ENCODE measurements around the gene SMARCD3. TPM values are rescaled to one million over a fixed set of nuclear protein-coding genes. Genes with fewer than 3 reads are reported as not detected.

SMARCD3 gene
- total RNA-seq, 1 experiment from 2014 or later, result 27.8 TPM

DNA sequence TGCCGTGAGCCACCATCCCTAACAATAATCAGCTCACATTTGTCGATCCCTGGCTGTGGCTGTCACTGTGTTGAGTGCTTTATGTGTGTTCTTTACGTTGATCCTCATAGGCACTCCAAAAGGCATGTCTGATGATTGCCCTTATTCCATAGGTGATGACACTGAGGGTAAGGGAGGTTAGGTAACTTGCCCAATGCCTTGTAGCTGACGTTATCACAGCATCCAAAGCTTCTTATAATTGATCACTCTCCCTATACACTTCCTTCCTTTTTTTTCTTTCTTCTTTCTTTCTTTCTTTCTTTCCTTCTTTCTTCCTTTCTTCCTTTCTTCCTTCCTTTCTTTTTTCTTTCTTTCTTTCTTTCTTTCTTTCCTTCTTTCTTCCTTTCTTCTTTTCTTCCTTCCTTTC is 41.9 kb upstream of the SMARCD3 start:
- ATAC-seq (no peak), DNase-seq (ENCODE audit: low read depth, low spot score) (no peak)
- H3K36me3 ChIP-seq (ENCODE audit: control insufficient read depth, insufficient read depth, low read length), result no peaks in the 10 kb centered on the region
- no peak overlapping the region for H3K27ac ChIP-seq (ENCODE audit: low read length)
- no peak overlapping the region for H3K4me3 ChIP-seq (ENCODE audit: low read depth in 2 of 2, low read length in 2 of 2)
- no TSS peak for BruUV-seq (replicated peaks)
- intact Hi-C loops (cut with micrococcal nuclease; ENCODE audit: unreplicated experiment) (no loop called here), in situ Hi-C loops (cut with HindIII; ENCODE audit: low pct_unique_long_range_greater_than_20kb, low sequenced_read_pairs) (no loop called here)
- TF ChIP-seq POLR2AphosphoS5 (IDR thresholded peaks at IDR 0.05; ENCODE audit: low read depth, low read length) (no peak), SIN3A (IDR thresholded peaks at IDR 0.05; ENCODE audit: borderline replicate concordance, insufficient read depth, low read depth, low read length) (no peak), TCF7L2 (IDR thresholded peaks at IDR 0.05; ENCODE audit: low read depth, low read length) (no peak)
- TF ChIP-seq, protein P1, sequence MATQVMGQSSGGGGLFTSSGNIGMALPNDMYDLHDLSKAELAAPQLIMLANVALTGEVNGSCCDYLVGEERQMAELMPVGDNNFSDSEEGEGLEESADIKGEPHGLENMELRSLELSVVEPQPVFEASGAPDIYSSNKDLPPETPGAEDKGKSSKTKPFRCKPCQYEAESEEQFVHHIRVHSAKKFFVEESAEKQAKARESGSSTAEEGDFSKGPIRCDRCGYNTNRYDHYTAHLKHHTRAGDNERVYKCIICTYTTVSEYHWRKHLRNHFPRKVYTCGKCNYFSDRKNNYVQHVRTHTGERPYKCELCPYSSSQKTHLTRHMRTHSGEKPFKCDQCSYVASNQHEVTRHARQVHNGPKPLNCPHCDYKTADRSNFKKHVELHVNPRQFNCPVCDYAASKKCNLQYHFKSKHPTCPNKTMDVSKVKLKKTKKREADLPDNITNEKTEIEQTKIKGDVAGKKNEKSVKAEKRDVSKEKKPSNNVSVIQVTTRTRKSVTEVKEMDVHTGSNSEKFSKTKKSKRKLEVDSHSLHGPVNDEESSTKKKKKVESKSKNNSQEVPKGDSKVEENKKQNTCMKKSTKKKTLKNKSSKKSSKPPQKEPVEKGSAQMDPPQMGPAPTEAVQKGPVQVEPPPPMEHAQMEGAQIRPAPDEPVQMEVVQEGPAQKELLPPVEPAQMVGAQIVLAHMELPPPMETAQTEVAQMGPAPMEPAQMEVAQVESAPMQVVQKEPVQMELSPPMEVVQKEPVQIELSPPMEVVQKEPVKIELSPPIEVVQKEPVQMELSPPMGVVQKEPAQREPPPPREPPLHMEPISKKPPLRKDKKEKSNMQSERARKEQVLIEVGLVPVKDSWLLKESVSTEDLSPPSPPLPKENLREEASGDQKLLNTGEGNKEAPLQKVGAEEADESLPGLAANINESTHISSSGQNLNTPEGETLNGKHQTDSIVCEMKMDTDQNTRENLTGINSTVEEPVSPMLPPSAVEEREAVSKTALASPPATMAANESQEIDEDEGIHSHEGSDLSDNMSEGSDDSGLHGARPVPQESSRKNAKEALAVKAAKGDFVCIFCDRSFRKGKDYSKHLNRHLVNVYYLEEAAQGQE (IDR thresholded peaks at IDR 0.05; ENCODE audit: insufficient read depth in 1 of 2, low read depth in 2 of 2, low read length in 1 of 2), result no peak
- TF ChIP-seq, protein P2, sequence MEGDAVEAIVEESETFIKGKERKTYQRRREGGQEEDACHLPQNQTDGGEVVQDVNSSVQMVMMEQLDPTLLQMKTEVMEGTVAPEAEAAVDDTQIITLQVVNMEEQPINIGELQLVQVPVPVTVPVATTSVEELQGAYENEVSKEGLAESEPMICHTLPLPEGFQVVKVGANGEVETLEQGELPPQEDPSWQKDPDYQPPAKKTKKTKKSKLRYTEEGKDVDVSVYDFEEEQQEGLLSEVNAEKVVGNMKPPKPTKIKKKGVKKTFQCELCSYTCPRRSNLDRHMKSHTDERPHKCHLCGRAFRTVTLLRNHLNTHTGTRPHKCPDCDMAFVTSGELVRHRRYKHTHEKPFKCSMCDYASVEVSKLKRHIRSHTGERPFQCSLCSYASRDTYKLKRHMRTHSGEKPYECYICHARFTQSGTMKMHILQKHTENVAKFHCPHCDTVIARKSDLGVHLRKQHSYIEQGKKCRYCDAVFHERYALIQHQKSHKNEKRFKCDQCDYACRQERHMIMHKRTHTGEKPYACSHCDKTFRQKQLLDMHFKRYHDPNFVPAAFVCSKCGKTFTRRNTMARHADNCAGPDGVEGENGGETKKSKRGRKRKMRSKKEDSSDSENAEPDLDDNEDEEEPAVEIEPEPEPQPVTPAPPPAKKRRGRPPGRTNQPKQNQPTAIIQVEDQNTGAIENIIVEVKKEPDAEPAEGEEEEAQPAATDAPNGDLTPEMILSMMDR (IDR thresholded peaks at IDR 0.05), result no peak
- no peaks in the 10 kb centered on the region for H3K4me1 ChIP-seq (ENCODE audit: control insufficient read depth, insufficient read depth, low read length)
- H3K27me3 ChIP-seq (ENCODE audit: control insufficient read depth, insufficient read depth, low read length), result 0 out of 2 replicates have a peak, but pooled peaks cover 5% of the 10 kb centered on the region
- ChIA-PET POLR2A (no interaction called here), CTCF (no interaction called here)
- H3K9me3 ChIP-seq (ENCODE audit: control insufficient read depth, insufficient read depth, low read depth, low read length), result no peaks in the 10 kb centered on the region

DNA sequence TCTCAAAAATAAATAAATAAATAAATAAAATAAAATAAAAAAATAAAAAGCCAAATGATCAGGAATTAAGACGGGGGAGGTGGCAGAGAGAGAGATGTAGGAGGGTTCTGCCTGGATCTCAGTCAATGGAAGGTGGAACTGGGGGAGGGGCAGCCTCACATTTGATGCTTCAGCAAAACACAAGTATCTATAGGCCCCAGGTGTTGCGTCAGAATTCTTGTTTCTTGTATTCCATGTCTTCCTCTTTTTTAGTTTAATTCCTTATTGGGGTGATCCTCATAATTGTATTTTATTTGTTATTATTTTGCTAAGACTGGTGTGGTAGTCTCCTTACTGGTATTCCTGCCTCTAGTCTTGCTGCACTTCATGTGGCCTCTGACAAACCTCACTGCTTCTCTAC is 41.4 kb upstream of the SMARCD3 start:
- CTCF ChIA-PET, result no interaction called here
- in situ Hi-C loops (cut with HindIII; ENCODE audit: low pct_unique_long_range_greater_than_20kb, low sequenced_read_pairs), result no loop called here

More for the DNA sequence above, 41.4 kb upstream of the SMARCD3 start:
- Histone ChIP-seq H3K36me3 (ENCODE audit: control insufficient read depth, insufficient read depth, low read length) (no peaks in the 10 kb centered on the region), H3K27ac (ENCODE audit: low read length) (no peak overlapping the region), H3K27me3 (ENCODE audit: control insufficient read depth, insufficient read depth, low read length) (peaks cover 7% of the 10 kb centered on the region; the same call in 1 of the 2 replicates), H3K9me3 (ENCODE audit: control insufficient read depth, insufficient read depth, low read depth, low read length) (no peaks in the 10 kb centered on the region), H3K4me3 (ENCODE audit: low read depth in 2 of 2, low read length in 2 of 2) (no peak overlapping the region), H3K4me1 (ENCODE audit: control insufficient read depth, insufficient read depth, low read length) (no peaks in the 10 kb centered on the region)
- DNase-seq (ENCODE audit: low read depth, low spot score), result no peak
- TF ChIP-seq, protein P1 (IDR thresholded peaks at IDR 0.05; ENCODE audit: insufficient read depth in 1 of 2, low read depth in 2 of 2, low read length in 1 of 2), result no peak
- ATAC-seq, result no peak
- POLR2A ChIA-PET, result no interaction called here
- BruUV-seq (replicated peaks), result no TSS peak
- intact Hi-C loops (cut with micrococcal nuclease; ENCODE audit: unreplicated experiment), result no loop called here

Data from Panc1 (cell line).